ENCODE data around the gene TMEM178B.

- TF ChIP-seq, protein P1, sequence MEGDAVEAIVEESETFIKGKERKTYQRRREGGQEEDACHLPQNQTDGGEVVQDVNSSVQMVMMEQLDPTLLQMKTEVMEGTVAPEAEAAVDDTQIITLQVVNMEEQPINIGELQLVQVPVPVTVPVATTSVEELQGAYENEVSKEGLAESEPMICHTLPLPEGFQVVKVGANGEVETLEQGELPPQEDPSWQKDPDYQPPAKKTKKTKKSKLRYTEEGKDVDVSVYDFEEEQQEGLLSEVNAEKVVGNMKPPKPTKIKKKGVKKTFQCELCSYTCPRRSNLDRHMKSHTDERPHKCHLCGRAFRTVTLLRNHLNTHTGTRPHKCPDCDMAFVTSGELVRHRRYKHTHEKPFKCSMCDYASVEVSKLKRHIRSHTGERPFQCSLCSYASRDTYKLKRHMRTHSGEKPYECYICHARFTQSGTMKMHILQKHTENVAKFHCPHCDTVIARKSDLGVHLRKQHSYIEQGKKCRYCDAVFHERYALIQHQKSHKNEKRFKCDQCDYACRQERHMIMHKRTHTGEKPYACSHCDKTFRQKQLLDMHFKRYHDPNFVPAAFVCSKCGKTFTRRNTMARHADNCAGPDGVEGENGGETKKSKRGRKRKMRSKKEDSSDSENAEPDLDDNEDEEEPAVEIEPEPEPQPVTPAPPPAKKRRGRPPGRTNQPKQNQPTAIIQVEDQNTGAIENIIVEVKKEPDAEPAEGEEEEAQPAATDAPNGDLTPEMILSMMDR (IDR thresholded peaks at IDR 0.05; ENCODE audit: poor library complexity), result no peak
- TF ChIP-seq EZH2 (IDR thresholded peaks at IDR 0.05; ENCODE audit: borderline replicate concordance), result no peak
- TF ChIP-seq EZH2phosphoT487 (IDR thresholded peaks at IDR 0.05; ENCODE audit: low read depth, severe bottlenecking, unreplicated experiment), result no peak
Measured at GRCh38 chr7:141410353-141411000, 336.6 kb downstream of the TMEM178B start.
